Fibroblast of gingiva (primary cell): Measurements from ENCODE around the gene CDYL.

Experiments used
- DNase-seq: peaks from one replicate; pipeline ENCODE4 v3.0.0-alpha.2; 2011; ENCODE audit warnings: low read depth

Gene CDYL

DNA sequence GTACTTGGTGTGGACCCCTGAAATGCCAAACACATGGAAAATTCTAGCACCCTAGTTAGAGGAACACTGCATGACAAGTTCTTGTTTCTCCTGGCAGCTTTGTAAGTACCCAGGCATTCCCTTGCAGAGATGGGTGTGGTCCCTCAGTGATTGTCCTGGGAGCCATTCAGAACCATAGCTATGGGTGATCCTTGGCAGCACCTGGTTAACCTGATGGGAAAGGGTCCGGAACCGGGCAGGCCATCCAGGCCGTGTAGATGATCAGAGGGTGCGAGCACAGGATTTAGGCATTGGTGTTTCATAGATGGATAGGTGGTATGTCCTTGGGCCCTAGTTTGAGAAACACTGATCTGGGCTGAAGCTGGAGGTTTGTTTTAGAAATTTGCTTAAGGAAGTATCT, 131.9 kb downstream of the CDYL start:
- no peak for DNase-seq

DNA sequence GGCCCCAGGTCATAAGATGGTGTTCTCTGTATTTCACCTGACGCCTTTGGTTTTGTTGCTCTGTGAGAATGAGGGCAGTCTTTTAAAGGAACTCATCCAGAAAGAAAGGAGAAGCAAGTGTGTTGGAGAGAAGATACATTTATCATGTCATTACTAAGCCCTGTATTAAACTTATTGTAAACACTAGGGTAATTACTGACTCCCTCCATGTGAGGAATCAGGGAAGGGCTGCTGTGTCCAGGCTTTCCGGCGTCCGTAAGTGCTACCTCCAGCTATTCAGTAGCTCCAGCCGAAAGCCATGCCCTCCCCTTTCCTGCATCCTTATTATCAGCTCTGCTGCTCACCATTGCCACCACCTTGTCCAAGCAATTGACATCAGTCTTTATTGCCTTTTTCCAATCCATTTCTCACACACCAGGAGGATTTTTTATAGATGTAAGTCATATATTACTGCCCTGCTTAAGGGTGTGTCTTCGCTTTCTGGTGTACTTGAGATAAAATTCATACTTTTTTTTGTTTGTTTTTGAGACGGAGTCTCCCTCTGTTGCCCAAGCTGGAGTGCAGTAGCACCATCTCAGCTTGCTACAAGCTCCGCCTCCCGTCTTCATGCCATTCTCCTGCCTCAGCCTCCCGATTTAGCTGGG, 133.0 kb downstream of the CDYL start:
- no peak for DNase-seq

DNA sequence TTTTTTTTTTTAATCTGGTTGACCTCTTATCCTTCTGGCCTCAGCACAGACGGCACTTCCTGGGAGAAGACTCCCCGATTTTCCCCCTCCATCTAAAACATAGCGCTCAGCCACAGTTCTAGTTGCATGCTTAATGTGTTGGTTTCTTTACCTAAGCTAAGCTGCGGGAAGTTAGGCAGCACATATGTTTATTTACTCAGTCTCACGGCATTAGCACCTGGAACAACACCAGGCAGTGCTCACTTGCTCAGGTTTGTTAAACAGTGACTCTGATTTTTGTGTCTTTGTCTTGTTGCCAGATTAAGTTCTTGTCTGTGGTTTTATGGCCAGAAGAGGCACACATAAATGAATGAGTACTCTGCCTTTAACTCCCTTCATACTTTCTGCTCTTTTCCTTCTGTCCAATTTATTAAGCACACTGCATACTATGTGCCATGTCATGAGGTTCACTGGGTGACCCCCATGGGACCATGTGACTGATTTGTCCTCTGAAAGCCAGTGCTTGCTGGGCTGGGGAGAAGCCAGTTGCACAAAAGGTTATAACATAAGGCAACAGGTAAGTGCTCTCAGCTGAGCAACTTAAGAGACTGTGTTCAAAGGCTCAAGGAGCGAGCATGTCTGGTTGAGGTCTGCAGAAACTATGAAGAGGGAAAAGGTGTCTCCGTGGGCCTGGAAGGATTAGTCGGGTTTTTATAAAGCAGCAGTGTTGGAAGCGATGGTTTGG, 134.0 kb downstream of the CDYL start:
- DNase-seq = no peak

DNA sequence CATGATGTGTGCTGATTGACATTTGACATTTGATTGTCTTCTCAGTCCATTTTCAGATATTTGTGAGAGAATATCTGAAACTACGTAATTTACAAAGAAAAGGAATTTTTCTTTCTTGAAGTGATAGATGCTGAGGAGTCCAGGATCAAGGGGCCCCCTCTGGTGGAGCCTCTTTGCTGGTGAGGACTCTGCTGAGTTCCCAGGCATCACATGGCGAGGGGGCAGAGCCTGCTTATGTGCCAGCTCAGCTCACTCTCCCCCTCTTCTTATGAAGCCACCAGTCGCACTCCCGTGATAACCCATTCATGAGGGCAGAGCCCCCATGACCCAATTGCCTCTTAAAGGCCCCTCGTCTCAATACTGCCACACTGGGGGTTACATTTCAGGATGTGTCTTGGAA, 136.4 kb downstream of the CDYL start:
- DNase-seq = no peak

DNA sequence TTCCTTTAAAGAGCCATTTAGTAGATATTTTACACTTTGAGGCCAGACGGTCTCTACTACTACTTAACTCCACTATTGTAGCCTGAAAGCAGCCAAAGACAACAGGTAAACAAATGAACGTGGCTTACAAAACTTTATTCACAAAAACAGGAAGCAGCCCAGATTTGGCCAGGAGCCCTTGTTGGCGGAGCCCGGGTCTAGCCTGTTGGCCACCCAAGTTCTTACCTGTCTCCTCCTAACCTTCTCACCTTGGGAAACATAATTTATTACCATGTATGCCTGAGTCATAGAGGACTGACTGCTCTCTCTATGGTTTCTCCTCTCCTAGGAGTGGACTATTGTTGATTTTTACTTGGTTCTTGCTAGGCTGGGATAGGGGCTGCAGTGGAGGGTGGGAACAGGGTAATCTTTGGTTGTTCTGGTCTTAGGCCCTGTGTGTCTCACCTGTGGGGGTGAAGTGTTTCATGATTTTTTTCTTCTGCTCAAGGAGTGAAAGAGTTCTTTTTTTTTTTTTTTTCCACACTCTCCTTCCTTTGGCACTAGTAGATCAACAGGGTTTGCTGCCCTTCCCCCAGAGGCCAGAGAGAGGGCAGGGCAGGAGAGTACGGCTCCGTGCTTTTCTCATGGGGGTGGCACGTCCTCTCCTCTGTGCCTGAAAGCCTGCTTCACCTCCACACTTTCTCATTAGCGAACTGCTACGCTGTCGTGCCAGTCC, 137.7 kb downstream of the CDYL start:
- DNase-seq = no peak

DNA sequence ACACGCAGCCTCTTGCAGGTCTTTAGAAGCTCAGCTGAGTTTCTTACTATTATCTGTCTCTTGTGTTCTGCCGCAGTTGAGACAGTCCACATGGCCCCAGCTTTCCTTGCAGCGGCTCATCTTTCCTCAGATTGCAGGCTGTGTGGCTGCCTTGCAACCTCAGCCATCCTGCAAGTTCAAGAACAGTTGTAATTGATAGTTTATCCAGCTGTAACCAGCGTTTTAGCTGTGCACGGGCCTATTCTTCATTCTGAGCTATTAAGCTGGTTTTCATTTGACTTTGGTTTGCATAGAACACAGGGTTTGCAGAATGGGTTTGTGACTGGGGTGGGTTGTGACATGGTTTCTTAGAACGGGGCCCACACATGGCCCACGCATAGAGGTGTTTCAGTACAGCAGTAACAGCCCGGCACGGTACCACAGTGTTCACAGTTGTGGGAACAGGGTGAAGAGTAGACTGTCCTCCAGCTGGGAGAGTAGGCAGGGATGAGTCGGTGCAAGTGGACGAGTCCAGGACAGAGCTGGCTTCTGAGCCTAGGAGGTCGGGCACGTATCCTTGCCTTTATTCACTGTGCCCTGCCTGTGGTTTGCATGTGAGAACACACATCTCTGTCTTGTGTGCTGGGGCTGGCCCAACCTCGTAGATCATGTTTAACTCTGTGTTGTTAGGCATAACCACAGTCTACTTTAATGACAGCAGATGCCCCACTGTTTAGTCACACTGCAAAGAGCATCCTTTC, 138.4 kb downstream of the CDYL start:
- peak; percentile 65 for DNase-seq

DNA sequence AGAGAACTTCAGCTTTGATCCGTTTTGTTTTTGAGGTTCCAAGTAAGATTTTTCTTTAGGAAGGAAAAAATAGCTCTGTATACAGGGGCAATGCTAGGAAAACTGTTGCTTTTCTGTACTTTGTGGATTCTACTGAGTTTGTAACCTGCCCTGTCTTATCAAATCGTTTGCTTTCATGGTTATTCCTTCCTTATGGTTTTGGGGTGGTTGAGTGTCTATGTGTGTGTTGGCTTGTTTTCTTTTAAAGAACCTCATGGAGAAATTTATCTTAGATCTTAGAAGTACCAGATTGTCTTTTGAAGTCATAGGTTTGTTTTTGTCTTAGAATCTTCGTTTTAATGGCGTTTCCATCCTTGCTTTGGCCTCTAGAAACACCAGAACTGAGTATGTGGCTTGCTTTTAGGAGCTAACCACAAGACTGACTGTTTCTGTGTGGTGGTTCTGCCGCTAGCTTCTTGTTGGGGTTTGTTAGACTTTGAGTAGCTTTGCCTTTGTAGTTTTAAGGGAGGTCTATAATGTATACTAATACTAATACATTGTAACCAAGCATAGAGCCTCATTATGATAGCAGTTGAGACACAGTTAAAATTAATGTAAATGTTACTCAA, 140.9 kb downstream of the CDYL start:
- no peak for DNase-seq

DNA sequence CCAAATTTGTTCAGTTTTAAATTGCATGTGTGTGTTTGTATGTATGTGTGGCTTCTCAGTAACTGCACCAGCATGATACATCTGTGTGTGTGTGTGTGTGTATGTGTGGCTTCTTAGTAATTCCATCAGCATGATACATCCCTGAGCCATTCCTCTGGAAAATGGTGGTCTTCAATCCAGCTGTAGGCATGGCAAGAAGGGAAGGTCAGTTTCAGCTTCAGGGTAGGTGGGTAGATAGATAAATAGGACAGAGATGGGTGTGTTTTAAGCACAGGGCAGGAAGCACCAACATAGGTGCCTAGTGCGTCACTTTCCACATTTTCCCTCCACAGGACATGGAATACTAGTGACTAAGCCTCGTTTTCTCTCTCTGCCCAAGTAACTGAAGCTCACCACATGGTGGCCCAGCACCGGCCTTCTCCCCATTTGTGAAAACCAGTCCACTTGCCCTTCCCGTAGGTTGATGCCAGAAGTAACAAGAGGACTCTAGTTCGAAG, 144.8 kb downstream of the CDYL start:
- no peak for DNase-seq

DNA sequence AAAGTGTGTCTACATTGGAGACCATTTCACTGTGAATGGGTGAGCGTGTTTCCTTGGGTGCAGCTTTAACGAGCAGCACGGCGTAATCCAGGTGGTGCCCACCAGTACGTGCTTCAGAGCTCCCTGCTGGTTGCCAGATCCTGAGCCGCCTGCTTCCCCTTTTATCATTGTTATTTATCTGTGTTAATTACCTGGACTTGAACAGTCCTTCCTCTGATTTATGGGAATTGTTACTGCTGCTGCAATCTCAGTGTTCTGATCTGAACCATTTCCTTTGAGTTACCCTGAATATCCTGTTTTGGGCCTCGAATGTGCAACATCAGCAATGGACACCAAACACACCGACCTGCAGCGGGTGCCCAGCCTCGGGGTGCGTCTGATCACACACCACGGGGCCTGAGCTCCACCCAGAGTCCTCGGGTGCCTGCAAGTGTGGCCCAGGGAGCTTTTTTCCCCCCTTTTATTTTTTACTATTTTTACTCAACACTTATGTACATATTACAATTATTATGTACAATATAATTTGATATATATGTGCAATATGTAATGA, 146.4 kb downstream of the CDYL start:
- DNase-seq = no peak

DNA sequence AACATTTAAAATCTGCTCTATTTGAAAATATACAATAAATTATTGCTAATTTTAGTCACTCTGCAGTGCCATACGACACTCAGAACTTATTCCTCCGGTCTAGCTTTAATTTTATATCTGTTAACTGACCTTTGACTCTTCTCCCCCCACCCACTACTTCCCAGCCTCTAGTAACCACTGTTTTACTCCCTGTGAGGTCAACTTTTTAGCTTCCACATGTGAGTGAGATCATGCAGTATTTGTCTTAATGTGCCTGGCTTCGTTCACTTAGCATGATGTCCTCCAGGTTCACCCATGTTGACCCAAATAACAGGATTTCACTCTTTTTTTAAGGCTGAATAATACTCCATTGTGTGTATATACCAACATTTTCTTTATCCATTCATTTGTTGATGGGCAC, 146.9 kb downstream of the CDYL start:
- DNase-seq = no peak

DNA sequence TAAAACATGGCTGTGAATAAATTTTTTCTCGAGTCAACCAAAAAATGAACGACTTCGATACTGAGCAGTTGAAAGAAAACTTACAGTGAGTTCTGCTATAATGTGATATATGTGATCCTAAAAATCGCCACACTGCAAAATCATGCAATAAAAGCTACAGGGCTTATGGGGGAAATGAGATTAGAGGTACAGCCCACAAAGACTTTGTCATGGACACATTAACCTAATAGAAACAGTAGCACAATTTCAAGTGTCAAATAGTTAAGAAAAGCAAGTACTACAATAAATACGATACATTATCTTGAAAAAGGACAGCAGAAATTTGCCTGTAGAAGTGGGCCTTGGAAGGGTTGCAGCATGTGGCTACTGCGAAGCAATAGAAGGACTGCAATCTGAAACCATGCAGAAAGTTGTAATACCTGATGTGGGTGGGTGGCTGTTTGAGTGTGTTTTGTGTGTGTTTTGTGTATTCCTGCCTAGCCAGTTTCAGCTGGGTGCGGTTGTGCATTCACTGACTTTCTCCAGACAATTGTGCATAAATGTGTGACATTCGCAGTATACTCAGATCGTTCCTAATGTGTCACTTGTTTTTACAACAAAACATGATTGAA, 148.6 kb downstream of the CDYL start:
- no peak for DNase-seq

DNA sequence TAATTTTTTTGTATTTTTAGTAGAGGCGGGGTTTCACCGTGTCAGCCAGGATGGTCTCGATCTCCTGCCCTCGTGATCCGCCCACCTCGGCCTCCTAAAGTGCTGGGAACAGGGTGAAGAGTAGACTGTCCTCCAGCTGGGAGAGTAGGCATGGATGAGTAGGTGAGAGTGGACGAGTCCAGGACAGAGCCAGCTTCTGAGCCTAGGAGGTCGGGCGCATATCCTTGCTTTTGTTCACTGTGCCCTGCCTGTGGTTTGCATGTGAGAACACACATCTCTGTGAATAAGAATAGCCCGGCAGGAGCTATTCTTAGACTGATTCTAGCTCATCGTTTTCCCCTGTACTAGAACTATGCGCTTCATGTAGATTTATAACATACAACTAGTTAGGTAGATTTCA, 149.4 kb downstream of the CDYL start:
- no peak for DNase-seq

DNA sequence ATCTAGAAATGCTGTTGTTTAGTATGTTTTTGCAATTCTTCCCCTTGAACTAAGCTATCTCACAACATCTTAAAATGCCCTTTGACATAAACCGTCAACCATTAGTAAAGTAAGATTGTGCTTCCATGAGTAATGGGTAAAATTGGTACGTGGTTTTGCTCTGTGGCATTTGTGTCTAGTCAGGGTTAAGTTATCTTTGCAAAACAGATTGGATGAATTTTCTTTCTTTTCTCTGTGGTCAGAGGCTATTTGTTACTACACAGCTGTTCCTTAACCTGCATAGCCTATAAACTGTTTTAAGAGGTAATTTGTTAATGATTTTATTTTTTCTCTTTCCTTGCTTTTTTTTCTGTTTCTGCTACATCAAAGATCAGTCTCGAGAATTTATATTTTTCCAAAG, 152.2 kb downstream of the CDYL start:
- DNase-seq = peak; percentile 16

DNA sequence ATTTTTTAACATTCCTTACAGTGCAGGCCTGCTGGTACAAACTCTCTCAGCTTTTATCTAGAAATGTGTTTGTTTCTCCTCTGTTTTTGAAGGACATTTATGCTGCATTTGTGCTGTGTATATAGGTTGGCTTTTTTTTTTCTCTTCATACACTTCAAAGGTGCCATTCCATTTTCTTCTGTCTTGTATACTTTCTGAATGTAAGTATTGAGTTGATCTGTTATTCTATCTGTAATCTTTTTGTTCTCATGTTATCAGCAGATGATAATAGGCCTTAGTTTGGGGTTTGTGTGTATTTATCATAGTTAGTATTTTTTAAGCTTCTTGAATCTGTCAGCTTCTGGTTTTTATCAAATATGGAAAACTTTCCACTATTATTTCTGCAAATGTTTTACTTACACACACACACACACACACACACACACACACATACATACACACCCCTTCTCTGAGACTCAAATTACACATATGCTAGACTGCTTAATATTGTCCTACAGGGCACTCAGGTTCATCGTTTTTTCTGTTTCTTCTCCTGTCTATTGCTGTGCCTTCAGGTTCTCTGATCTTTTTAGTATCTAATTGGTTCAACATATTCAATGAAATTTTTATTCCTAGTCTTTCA, 153.0 kb downstream of the CDYL start:
- peak; percentile 35 for DNase-seq

DNA sequence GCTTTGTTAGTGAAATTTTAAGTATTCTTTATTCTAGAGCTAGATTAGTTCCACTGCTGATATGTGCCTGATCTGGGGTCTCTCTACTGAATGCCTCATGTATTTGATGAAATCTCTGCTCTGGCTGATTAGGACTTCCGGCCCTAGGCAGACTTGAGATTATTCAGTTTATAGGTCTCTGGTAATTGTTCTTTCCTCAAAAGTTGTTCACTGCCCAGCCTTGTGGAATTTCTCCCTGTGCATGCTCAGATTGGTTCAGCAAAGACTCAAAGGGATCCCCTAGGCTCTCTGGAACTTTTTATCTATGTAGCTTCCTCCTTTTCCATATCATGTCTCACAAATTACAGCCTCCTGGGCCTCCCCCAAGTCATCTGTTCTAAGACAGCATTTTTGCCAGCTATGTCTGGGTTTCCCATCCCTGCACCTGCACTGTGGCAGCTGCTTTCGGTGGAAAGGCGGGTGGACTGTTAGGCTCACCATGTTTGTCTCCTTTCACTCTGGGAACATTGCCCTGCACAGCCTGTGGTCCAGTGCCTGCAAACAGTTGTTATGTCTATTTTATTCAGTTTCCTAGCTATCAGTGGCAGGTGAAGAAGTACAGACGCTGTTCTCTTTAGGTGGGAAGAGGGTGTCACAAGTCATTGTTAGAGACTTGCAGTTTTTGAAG, 154.0 kb downstream of the CDYL start:
- no peak for DNase-seq

DNA sequence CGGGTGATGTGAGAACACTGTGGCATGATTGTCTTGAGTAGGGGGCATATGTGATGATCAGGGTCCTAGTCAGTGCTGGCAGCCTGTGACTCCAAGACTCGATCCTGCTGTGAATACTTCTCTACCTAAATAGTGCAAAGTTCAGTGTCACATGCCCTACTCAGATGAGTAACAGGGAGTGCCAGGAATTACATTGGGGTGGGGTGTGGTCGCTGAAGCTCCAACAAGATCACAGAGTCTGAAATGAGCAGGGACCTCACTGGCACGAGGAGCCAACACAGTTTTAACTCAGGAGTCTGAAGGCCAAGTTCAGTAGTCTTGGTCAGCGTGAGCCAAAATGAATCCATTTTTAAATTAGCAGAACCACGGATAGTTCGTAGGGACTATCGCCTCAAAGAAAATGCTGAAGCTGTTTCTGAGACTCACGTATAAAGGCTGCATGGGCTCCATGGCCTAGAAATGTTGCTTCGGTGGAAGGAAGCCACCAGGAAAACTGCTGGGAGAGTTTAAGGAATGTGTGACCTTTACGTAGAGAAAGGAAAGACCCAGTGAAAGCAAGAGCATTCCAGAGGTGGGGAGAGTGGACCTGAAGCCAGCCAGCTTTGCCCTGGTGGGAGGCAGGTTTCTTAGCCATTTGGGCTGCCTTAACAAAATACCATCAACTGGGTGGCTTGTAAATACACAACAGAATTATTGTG, 155.5 kb downstream of the CDYL start:
- DNase-seq = no peak

DNA sequence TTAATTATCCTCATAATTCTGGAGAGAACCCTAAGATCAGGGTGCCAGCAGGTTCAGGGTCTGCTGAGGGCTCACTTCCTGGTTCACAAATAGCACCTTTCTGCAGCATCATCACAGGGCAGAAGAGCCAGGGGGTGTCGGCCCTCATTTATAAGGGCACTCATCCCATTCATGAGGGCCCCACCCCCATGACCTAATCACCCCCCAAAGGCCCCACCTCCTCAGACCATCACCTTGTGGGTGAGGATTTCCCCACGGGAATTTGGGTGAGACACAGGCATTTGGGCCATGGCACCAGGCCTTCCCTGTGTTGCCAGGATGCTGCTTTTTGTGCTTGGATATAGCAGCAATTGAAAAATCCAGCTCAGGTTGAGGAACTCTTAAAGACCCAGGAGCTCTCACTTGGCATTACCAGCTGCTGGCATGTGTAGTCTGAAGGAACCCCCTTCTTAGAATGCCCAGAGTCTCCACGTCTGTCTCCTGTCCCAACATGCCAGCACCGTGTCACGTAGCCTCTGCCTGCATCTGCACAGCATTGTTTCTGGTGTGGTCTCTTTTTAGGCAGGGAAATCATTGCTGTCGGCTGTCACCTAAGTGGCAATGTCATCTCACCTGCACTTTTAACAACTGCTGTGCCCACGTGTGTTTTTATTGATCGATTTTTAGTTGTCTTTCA, 156.2 kb downstream of the CDYL start:
- DNase-seq = no peak

DNA sequence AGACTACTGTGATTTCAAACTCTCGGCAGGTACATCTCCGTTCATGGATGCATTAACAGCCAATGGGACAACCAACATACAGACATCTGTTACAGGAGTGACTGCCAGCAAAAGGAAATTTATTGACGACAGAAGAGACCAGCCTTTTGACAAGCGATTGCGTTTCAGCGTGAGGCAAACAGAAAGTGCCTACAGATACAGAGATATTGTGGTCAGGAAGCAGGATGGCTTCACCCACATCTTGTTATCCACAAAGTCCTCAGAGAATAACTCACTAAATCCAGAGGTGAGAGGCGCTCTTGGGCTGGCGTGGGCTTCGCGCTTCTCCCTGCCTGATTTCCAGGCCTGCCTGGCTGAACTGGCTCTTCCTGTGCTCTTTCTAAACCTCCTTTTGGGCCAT, 159.3 kb downstream of the CDYL start:
- DNase-seq = no peak
